Germinal center (tissue), 1 donor: ENCODE measurements around the gene FAM89B.

Source experiments
- DNase-seq: peaks from one replicate; pipeline ENCODE4 v3.0.0; 2012; ENCODE audit warnings: mixed read lengths, low spot score

FAM89B gene

GRCh38 chr11:65610404-65610803 lies 38.1 kb downstream of the FAM89B start:
- no peak for DNase-seq

- no peak for DNase-seq
Observed at GRCh38 chr11:65611028-65611757, 38.9 kb downstream of the FAM89B start.

- DNase-seq, result no peak
Observed at GRCh38 chr11:65611758-65612603, 39.6 kb downstream of the FAM89B start.

- DNase-seq, result no peak
Observed at GRCh38 chr11:65612691-65613090, 40.4 kb downstream of the FAM89B start.

GRCh38 chr11:65613091-65613928 lies 41.0 kb downstream of the FAM89B start:
- DNase-seq, result peak; percentile 38

GRCh38 chr11:65615229-65615949 lies 43.1 kb downstream of the FAM89B start, which contains the start of gene PCNX3:
Gene PCNX3, plus strand, starts transcription at chr11:65615776. Its CDS starts 536 bp downstream, at chr11:65616312.
- DNase-seq, result peak; percentile 100

GRCh38 chr11:65615950-65616574 lies 43.7 kb downstream of the FAM89B start:
- DNase-seq, result peak; percentile 61

- DNase-seq, result no peak
Observed at GRCh38 chr11:65616575-65617001, 44.2 kb downstream of the FAM89B start.

GRCh38 chr11:65617136-65617850 lies 45.0 kb downstream of the FAM89B start:
- DNase-seq, result no peak

- no peak for DNase-seq
Observed at GRCh38 chr11:65617990-65618751, 45.8 kb downstream of the FAM89B start.

- DNase-seq, result no peak
Observed at GRCh38 chr11:65618763-65619162, 46.4 kb downstream of the FAM89B start.

- DNase-seq, result no peak
Observed at GRCh38 chr11:65619281-65619928, 47.1 kb downstream of the FAM89B start.

GRCh38 chr11:65620666-65621065 lies 48.3 kb downstream of the FAM89B start:
- DNase-seq, result no peak

- no peak for DNase-seq
Observed at GRCh38 chr11:65621460-65621859, 49.1 kb downstream of the FAM89B start.

GRCh38 chr11:65622011-65622410 lies 49.7 kb downstream of the FAM89B start:
- DNase-seq, result no peak

GRCh38 chr11:65623177-65623576 lies 50.8 kb downstream of the FAM89B start:
- no peak for DNase-seq
